ENCODE measurements around the gene RNU6-1. TPM values are rescaled to one million over a fixed set of nuclear protein-coding genes. Genes with fewer than 3 reads are reported as not detected.

The RNU6-1 gene
- total RNA-seq, 1 experiment from 2014 or later: not detected

- intact Hi-C loops (cut with micrococcal nuclease): no loop called here
- Histone ChIP-seq H3K27me3 (ENCODE audit: insufficient read depth, low read length) (no peaks in the 10 kb centered on the region), H3K4me2 (ENCODE audit: low read length) (peak overlapping the region; percentile 3; the same call in 1 of the 2 replicates), H3K9me2 (ENCODE audit: insufficient read depth) (no peaks in the 10 kb centered on the region), H3K4me3 (replicated peaks in 1 of 2; ENCODE audit: low read depth in 1 of 2, low read length in 2 of 2) (no peak overlapping the region), H3K79me2 (ENCODE audit: insufficient read depth, low read length) (no peaks in the 10 kb centered on the region), H3K27ac (ENCODE audit: low read depth, low read length) (no peak overlapping the region), H3K9ac (ENCODE audit: low read length) (no peak overlapping the region), H3K36me3 (ENCODE audit: control insufficient read depth in 1 of 2, insufficient read depth in 2 of 2, low read length in 2 of 2) (no peaks in the 10 kb centered on the region), H2AFZ (ENCODE audit: low read depth, low read length, poor library complexity, severe bottlenecking) (no peak overlapping the region), H3K4me1 (ENCODE audit: control insufficient read depth in 1 of 2, insufficient read depth in 2 of 2, low read length in 2 of 2) (peaks cover 5 to 33% of the 10 kb centered on the region in 2 experiments; a peak in 3 of 4 replicates), H3K9me3 (ENCODE audit: control insufficient read depth in 1 of 2, insufficient read depth in 1 of 2, low read depth in 1 of 2, low read length in 2 of 2) (no peaks in the 10 kb centered on the region), H4K20me1 (ENCODE audit: insufficient read depth) (no peaks in the 10 kb centered on the region)
- TF ChIP-seq SRF (IDR thresholded peaks at IDR 0.05; ENCODE audit: low read depth): no peak
- ChIA-PET CTCF (no interaction called here), POLR2A (no interaction called here), RAD21 (ENCODE audit: low non-redundant PET in 1 of 2, low total read pairs in 2 of 2, uncharacterized antibody in 2 of 2, unreplicated experiment in 2 of 2) (no interaction called here)
- ATAC-seq: no peak
- no TSS peak for BruUV-seq (replicated peaks)
- DNase-seq (ENCODE audit: low read depth, low spot score): no peak
Observed at GRCh38 chr15:67843571-67844387, 3.9 kb upstream of the RNU6-1 start.

DNA sequence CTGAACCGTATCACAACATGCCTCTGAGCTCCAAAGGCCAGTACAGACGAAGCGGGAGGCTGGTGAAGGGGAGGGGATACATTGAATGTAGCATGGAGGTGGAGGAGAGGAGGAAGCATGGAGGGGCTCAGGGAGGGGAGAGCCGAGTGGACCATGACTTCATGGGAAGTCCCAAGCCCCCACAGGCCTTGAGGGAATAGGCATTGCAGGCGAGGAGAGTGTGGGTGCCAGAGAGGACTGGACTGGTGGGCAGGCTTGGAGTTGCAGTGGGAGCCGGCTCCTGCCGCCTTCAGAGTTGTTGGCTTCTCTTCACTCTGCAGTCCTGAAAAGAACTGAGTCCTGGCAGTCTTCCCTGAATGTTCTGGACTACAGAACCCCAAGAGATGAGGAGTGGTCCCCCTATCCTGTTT is 3.3 kb upstream of the RNU6-1 start:
- no peaks in the 10 kb centered on the region for H3K9me3 ChIP-seq (ENCODE audit: control insufficient read depth in 1 of 2, insufficient read depth in 1 of 2, low read depth in 1 of 2, low read length in 2 of 2)
- ChIA-PET RAD21 (ENCODE audit: low non-redundant PET in 1 of 2, low total read pairs in 2 of 2, uncharacterized antibody in 2 of 2, unreplicated experiment in 2 of 2) (no interaction called here), CTCF (no interaction called here), POLR2A (no interaction called here)
- peaks cover 5 to 33% of the 10 kb centered on the region in 2 experiments; a peak in 3 of 4 replicates for H3K4me1 ChIP-seq (ENCODE audit: control insufficient read depth in 1 of 2, insufficient read depth in 2 of 2, low read length in 2 of 2)
- no peaks in the 10 kb centered on the region for H3K27me3 ChIP-seq (ENCODE audit: insufficient read depth, low read length)
- TF ChIP-seq ZFX (IDR thresholded peaks at IDR 0.05): no peak
- no peak overlapping the region for H3K4me3 ChIP-seq (replicated peaks in 1 of 2; ENCODE audit: low read depth in 1 of 2, low read length in 2 of 2)
- no peaks in the 10 kb centered on the region for H3K79me2 ChIP-seq (ENCODE audit: insufficient read depth, low read length)
- no peaks in the 10 kb centered on the region for H3K9me2 ChIP-seq (ENCODE audit: insufficient read depth)
- no peak overlapping the region for H3K9ac ChIP-seq (ENCODE audit: low read length)
- H3K4me2 ChIP-seq (ENCODE audit: low read length): no peak overlapping the region
- no TSS peak for BruUV-seq (replicated peaks)
- no peak overlapping the region for H2AFZ ChIP-seq (ENCODE audit: low read depth, low read length, poor library complexity, severe bottlenecking)
- H3K36me3 ChIP-seq (ENCODE audit: control insufficient read depth in 1 of 2, insufficient read depth in 2 of 2, low read length in 2 of 2): no peaks in the 10 kb centered on the region
- no peak overlapping the region for H3K27ac ChIP-seq (ENCODE audit: low read depth, low read length)
- H4K20me1 ChIP-seq (ENCODE audit: insufficient read depth): no peaks in the 10 kb centered on the region
- no peak for DNase-seq (ENCODE audit: low read depth, low spot score)
- ATAC-seq: no peak
- intact Hi-C loops (cut with micrococcal nuclease): no loop called here

- Histone ChIP-seq H3K9ac (ENCODE audit: low read length) (no peak overlapping the region), H4K20me1 (ENCODE audit: insufficient read depth) (no peaks in the 10 kb centered on the region), H2AFZ (ENCODE audit: low read depth, low read length, poor library complexity, severe bottlenecking) (no peak overlapping the region), H3K9me3 (ENCODE audit: control insufficient read depth in 1 of 2, insufficient read depth in 1 of 2, low read depth in 1 of 2, low read length in 2 of 2) (no peaks in the 10 kb centered on the region), H3K27me3 (ENCODE audit: insufficient read depth, low read length) (no peaks in the 10 kb centered on the region), H3K4me3 (replicated peaks in 1 of 2; ENCODE audit: low read depth in 1 of 2, low read length in 2 of 2) (no peak overlapping the region), H3K27ac (ENCODE audit: low read depth, low read length) (no peak overlapping the region), H3K4me1 (ENCODE audit: control insufficient read depth in 1 of 2, insufficient read depth in 2 of 2, low read length in 2 of 2) (peaks cover 5 to 33% of the 10 kb centered on the region in 2 experiments; a peak in 3 of 4 replicates), H3K79me2 (ENCODE audit: insufficient read depth, low read length) (no peaks in the 10 kb centered on the region), H3K36me3 (ENCODE audit: control insufficient read depth in 1 of 2, insufficient read depth in 2 of 2, low read length in 2 of 2) (no peaks in the 10 kb centered on the region), H3K9me2 (ENCODE audit: insufficient read depth) (no peaks in the 10 kb centered on the region), H3K4me2 (ENCODE audit: low read length) (no peak overlapping the region)
- RAD21 ChIA-PET (ENCODE audit: low non-redundant PET in 1 of 2, low total read pairs in 2 of 2, uncharacterized antibody in 2 of 2, unreplicated experiment in 2 of 2): no interaction called here
- POLR2A ChIA-PET: no interaction called here
- no TSS peak for BruUV-seq (replicated peaks)
- no peak for ATAC-seq
- DNase-seq (ENCODE audit: low read depth, low spot score): no peak
- intact Hi-C loops (cut with micrococcal nuclease): no loop called here
- CTCF ChIA-PET: no interaction called here
- no peak for TF ChIP-seq TCF7L2 (IDR thresholded peaks at IDR 0.05; ENCODE audit: borderline replicate concordance, extremely low read depth, insufficient read depth, insufficient read length)
- TF ChIP-seq REST (IDR thresholded peaks at IDR 0.05; ENCODE audit: low read depth): no peak
- no peak for TF ChIP-seq ATF3 (IDR thresholded peaks at IDR 0.05)
- TF ChIP-seq ZNF274 (IDR thresholded peaks at IDR 0.05; ENCODE audit: low read depth, low read length): no peak
- TF ChIP-seq FOSL1 (IDR thresholded peaks at IDR 0.05; ENCODE audit: low read depth): no peak
Observed at GRCh38 chr15:67841513-67841762, 1.6 kb upstream of the RNU6-1 start.

All from HCT116 (cell line).